GM12891 (cell line): ENCODE results near the gene GFPT2. TPM values are rescaled to one million over a fixed set of nuclear protein-coding genes. Genes with fewer than 3 reads are reported as not detected.
A peak's percentile ranks its signal among the peaks of the same experiment; 100 is the strongest.

Experiments used
- DNase-seq: peaks from one replicate; pipeline ENCODE4 v3.0.0; 2011; ENCODE audit warnings: low spot score; ENCODE audit not compliant: insufficient read length
- FAIRE-seq: peaks from 2 replicates; lab custom pipeline; 2011; peaks lifted over from hg19 to GRCh38; lab: Jason Lieb, UNC
- PAX5 ChIP-seq: IDR thresholded peaks from 2 replicates; pipeline ENCODE4 v1.6.1; 2011; ENCODE audit warnings: low read length, moderate library complexity, mild to moderate bottlenecking; ENCODE audit not compliant: insufficient read depth, severe bottlenecking
- POLR2A ChIP-seq: IDR thresholded peaks from 2 replicates; pipeline ENCODE4 v1.6.1; 2011; ENCODE audit warnings: low read depth, low read length, control low read depth
- POLR2AphosphoS5 ChIP-seq: IDR thresholded peaks from 2 replicates; pipeline ENCODE4 v1.6.1; 2011; ENCODE audit warnings: low read depth, low read length, control low read depth
- POU2F2 ChIP-seq: IDR thresholded peaks from 2 replicates; pipeline ENCODE4 v1.6.1; 2011; ENCODE audit warnings: low read depth, mild to moderate bottlenecking, control low read depth, low read length, moderate library complexity
- SPI1 ChIP-seq: IDR thresholded peaks from 2 replicates; pipeline ENCODE4 v1.6.1; 2011; ENCODE audit warnings: low read depth, low read length, control low read depth
- TAF1 ChIP-seq: IDR thresholded peaks from 2 replicates; pipeline ENCODE4 v1.6.1; 2011; ENCODE audit warnings: low read depth, low read length, control low read depth
- polyA plus RNA-seq: library from polyadenylated mRNA; unstranded; fragments of >200 nt; gene quantifications from one replicate; pipeline ENCODE4 v1.2.1, GENCODE V29; 2012; ENCODE audit warnings: low read depth, missing spikeins, inconsistent platforms; ENCODE audit not compliant: missing spikeins

GFPT2 gene
- 0.72 TPM for polyA plus RNA-seq

DNA sequence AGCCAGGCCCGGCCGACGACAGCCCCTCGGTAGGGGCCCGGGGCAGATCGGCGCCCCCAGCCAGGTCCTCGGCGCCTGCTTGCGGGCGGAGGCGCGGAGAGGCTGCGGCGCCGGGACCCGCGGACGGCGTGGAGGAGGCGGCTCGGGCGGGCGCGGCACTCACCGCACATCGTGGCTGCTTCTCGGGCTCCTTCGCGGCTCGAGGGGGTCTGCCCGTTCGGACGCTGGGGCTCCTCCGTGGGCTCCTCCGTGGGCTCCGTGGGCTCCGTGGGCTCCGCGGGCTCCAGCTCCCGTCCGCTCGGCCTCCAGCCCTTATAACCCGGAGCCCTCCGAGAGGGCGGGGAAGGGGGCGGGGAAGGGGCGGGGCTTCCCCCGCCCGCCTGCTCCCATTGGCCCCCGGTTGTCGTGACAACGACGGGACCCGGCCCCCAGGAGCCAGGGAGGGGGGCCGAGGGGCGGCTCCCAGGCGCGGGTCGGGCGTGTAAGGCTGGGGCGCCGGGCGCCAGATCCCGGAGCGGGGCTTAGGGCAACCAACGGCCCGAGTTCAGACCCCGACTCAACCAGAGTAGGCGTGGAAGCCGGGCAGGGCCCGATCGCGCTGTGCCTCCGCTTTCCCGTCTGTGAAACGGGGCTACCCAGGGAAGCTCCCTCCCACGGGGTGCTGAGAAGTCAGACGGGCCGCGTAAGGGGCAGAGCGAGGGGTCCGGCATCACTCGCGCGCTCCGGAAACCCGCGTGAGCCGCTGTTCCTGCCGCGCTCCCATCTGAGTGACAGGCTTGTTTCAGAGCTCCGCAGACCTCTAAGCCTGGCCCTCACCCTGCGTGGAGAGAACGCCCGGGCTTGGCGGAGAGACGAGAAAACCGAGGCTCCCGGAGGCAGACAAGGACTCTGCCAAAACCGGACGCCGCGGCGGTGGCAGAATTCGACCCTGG lies at the start of gene GFPT2:
Gene GFPT2 (minus strand): TSS at position 289 of the 932 bp plus-strand sequence. CDS start 119 bp downstream, at position 170.
- DNase-seq, result peak; percentile 89
- FAIRE-seq, result no peak
- TF ChIP-seq POU2F2 (no peak), POLR2AphosphoS5 (no peak), PAX5 (no peak), POLR2A (no peak), TAF1 (no peak), SPI1 (no peak)

GRCh38 chr5:180402716-180403115 lies 49.6 kb upstream of the GFPT2 start:
- DNase-seq (no peak), FAIRE-seq (no peak)
- no peak for TF ChIP-seq TAF1
- TF ChIP-seq SPI1, result no peak
- TF ChIP-seq POLR2A, result no peak
- no peak for TF ChIP-seq POU2F2
- TF ChIP-seq POLR2AphosphoS5, result no peak
- no peak for TF ChIP-seq PAX5

GRCh38 chr5:180401229-180401907 lies 48.2 kb upstream of the GFPT2 start:
- TF ChIP-seq SPI1 (no peak), POU2F2 (no peak), POLR2AphosphoS5 (no peak), PAX5 (no peak), POLR2A (no peak), TAF1 (no peak)
- FAIRE-seq, result no peak
- DNase-seq, result no peak

DNA sequence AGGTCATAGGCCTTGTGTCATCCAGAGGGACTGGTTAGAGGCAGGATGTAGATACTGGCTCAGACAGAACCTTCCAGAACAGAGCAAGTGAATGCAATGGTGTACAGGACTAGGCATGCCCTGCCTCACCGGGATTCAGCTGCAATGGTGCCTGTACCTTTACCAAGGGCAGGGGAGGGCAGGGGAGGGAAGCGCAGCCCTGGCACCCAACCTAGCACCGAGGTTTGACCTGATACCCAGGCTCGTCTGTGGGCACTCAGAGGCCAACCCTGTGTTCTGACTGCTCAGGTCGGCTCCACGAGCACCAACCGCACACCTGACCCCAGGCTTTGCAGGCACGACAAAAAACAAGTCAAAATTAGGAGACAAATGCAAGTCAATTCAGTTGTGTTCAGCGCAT lies 47.3 kb upstream of the GFPT2 start:
- DNase-seq (no peak), FAIRE-seq (no peak)
- TF ChIP-seq TAF1, result no peak
- TF ChIP-seq PAX5, result no peak
- TF ChIP-seq POLR2A, result no peak
- no peak for TF ChIP-seq POLR2AphosphoS5
- TF ChIP-seq POU2F2, result no peak
- TF ChIP-seq SPI1, result no peak

DNA sequence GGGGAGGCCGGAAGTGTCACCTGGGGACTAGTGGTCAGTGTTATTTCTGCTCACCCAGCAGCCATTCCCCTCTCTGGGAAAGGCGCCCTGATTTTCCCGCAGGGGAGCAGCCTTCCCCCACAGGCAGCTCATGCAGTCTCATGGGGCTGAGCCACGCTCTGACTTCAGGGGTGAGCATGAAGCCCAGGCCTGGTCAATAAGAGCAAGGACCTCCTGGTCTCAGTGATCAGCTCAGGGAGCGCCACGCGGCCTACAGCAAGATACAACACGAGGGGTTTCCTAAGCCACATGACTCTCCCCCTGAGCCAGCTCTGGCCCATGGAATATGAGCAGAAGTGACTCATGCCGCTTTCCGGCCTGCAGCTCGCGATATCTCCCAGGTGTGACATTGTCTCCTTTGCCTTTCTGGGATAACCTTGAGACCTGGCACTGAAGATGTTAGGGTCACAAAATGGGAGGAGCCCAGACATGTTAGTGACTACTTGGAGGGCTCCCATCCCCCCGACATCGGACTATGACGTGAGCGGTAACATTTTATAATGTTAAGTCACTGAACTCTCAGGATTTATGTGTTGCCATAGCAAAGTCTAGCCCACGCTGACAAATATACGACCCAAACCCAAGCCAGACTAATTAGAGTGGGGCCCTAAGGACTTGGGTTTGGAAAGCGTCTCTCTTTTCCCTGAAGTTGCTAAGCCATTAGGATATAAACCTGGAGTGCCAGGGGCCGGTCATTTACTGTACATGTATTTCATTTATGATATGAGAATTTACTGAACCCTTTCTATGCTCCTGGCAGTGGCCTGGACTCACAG lies 46.5 kb upstream of the GFPT2 start:
- DNase-seq (no peak), FAIRE-seq (no peak)
- TF ChIP-seq PAX5 (no peak), POLR2AphosphoS5 (no peak), TAF1 (no peak), POLR2A (no peak), SPI1 (no peak), POU2F2 (no peak)

GRCh38 chr5:180396926-180397325 lies 43.8 kb upstream of the GFPT2 start:
- TF ChIP-seq SPI1 (no peak), PAX5 (no peak), POLR2A (no peak), TAF1 (no peak), POLR2AphosphoS5 (no peak), POU2F2 (no peak)
- FAIRE-seq (no peak), DNase-seq (no peak)

- FAIRE-seq, result no peak
- DNase-seq, result no peak
- TF ChIP-seq POLR2A (no peak), SPI1 (no peak), POU2F2 (no peak), PAX5 (no peak), TAF1 (no peak), POLR2AphosphoS5 (no peak)
Measured at GRCh38 chr5:180395540-180396274, 42.6 kb upstream of the GFPT2 start.

DNA sequence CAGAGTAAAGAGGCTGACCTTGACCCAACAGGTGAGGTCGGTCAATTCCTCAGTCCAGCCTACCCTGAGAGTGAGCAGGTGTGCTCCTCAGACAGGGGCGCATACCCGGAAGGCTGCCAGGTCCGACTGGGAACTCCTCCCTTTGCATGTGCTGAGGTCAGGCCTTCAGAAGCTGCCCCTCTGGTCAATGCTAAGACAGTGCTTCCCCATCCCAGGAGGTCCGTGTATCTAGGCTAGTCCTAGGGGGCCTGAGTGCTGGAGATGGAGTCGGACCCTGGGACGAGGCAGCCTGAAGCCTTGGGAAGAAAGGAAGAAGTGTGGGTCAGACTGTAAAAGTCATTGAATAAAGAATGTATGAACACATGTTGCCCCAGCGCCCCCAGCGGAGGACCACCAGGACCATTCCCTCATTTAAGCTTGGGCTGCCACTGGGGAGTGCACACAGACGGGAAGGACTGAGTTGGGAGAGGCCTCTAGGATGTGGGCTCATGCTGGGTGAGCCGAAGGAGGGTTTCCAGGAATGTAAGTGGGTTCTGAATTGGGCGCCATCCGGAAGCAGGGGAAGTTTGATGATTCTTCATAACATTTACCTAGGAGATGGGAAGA lies 41.0 kb upstream of the GFPT2 start:
- TF ChIP-seq POU2F2 (no peak), POLR2AphosphoS5 (no peak), PAX5 (no peak), SPI1 (no peak), TAF1 (no peak), POLR2A (no peak)
- FAIRE-seq (no peak), DNase-seq (no peak)
